HG03575 (cell line): ENCODE results near the gene CXCR5.

Experiments used
- ATAC-seq: cut with Tn5 transposase; IDR thresholded peaks from one replicate; pipeline ENCODE4 v1.9.1; 2021; ENCODE audit not compliant: unreplicated experiment, insufficient number of reproducible peaks, low FRiP score; ENCODE audit errors: extremely low read depth

Gene CXCR5

GRCh38 chr11:118921929-118922744, 38.4 kb downstream of the CXCR5 start:
- ATAC-seq = no peak

GRCh38 chr11:118922745-118923627, 39.3 kb downstream of the CXCR5 start:
- no peak for ATAC-seq

GRCh38 chr11:118923721-118924587, 40.3 kb downstream of the CXCR5 start:
- no peak for ATAC-seq

GRCh38 chr11:118924591-118925585, 41.2 kb downstream of the CXCR5 start:
- no peak for ATAC-seq

GRCh38 chr11:118927554-118928100, 43.9 kb downstream of the CXCR5 start:
- ATAC-seq = no peak

- no peak for ATAC-seq
Observed at GRCh38 chr11:118928101-118928869, 44.6 kb downstream of the CXCR5 start.

GRCh38 chr11:118928870-118929500, 45.3 kb downstream of the CXCR5 start:
- ATAC-seq = no peak

- ATAC-seq = no peak
Observed at GRCh38 chr11:118929501-118930093, 45.9 kb downstream of the CXCR5 start.

GRCh38 chr11:118930094-118930712, 46.5 kb downstream of the CXCR5 start:
- no peak for ATAC-seq

- no peak for ATAC-seq
Observed at GRCh38 chr11:118931571-118931970, 47.9 kb downstream of the CXCR5 start.

- no peak for ATAC-seq
Observed at GRCh38 chr11:118933486-118933885, 49.8 kb downstream of the CXCR5 start.

- ATAC-seq = no peak
Observed at GRCh38 chr11:118935376-118935775, 51.7 kb downstream of the CXCR5 start.

GRCh38 chr11:118938491-118939403, 55.1 kb downstream of the CXCR5 start:
- no peak for ATAC-seq

GRCh38 chr11:118939404-118939915, 55.8 kb downstream of the CXCR5 start:
- no peak for ATAC-seq
